T-cell (primary cell): Measurements from ENCODE around the gene TTLL10. TPM values are rescaled to one million over a fixed set of nuclear protein-coding genes. Genes with fewer than 3 reads are reported as not detected.

Experiments used
- ATAC-seq, 4 experiments: fragments of 200-7000 bp in 3 of 4; fragments of 150-1000 bp in 1 of 4; cut with Tn5 transposase; replicated peaks in 1 of 4; 1 replicate in 3 of 4; 2 replicates in 1 of 4; pipeline ENCODE4 v1.10.0; 2021; ENCODE audit warnings: moderate library complexity in 3 of 4, mild to moderate bottlenecking in 2 of 4, moderate number of reproducible peaks in 1 of 4
- CTCF ChIA-PET, 2 donors: fragments of 300-600 bp; sonication (Branson Sonifier 250); formaldehyde crosslinking; loops; one replicate each; lab custom pipeline; 2022; ENCODE audit warnings: antibody characterized with exemption in 2 of 2; lab: Charles Lee
- POLR2A ChIA-PET, 2 donors: fragments of 300-600 bp; sonication (Branson Sonifier 250); formaldehyde crosslinking; loops; one replicate each; lab custom pipeline; 2022; ENCODE audit warnings: antibody characterized with exemption in 2 of 2; lab: Charles Lee
- DNase-seq, 35 experiments: peaks; one replicate each; pipeline versions ENCODE4 v3.0.0 to v3.0.0-alpha.2; 2013 to 2023
- H3K27ac ChIP-seq: one replicate; pipeline ENCODE4 v1.5.1; 2013; ENCODE audit warnings: low read length
- H3K27me3 ChIP-seq, 2 experiments: replicated peaks in 1 of 2; 1 replicate in 1 of 2; 2 replicates in 1 of 2; pipeline versions ENCODE4 v1.6.1 to v1.7.0; 2013; ENCODE audit warnings: low read length in 1 of 2, mixed read lengths in 1 of 2; ENCODE audit not compliant: control insufficient read depth in 2 of 2, insufficient read depth in 2 of 2; ENCODE audit errors: extremely low read depth in 1 of 2
- H3K36me3 ChIP-seq, 2 donors: 1 replicate in 1 of 2; 2 replicates in 1 of 2; pipeline versions ENCODE4 v1.6.1 to v1.7.0; 2013; ENCODE audit warnings: low read length in 1 of 2; ENCODE audit not compliant: control insufficient read depth in 2 of 2, insufficient read depth in 1 of 2; ENCODE audit errors: extremely low read depth in 1 of 2
- H3K4me1 ChIP-seq, 2 experiments: 1 replicate in 1 of 2; 2 replicates in 1 of 2; pipeline versions ENCODE4 v1.6.1 to v1.7.0; 2013; ENCODE audit warnings: low read length in 2 of 2, mixed read lengths in 1 of 2; ENCODE audit not compliant: insufficient read depth in 2 of 2, control insufficient read depth in 1 of 2; ENCODE audit errors: extremely low read depth in 1 of 2
- H3K4me3 ChIP-seq, 2 donors: 1 replicate in 1 of 2; 2 replicates in 1 of 2; pipeline versions ENCODE4 v1.5.1 to v1.7.0; 2013; ENCODE audit warnings: mild to moderate bottlenecking in 2 of 2, low read length in 1 of 2, moderate library complexity in 1 of 2; ENCODE audit not compliant: control insufficient read depth in 1 of 2; ENCODE audit errors: extremely low read depth in 1 of 2
- H3K9me3 ChIP-seq: 2 replicates; pipeline ENCODE4 v1.7.0; 2013
- H3K27ac Mint-ChIP-seq, 2 donors: one replicate each; pipeline ENCODE4 v1.8.0; 2020 to 2021; ENCODE audit warnings: mild to moderate bottlenecking in 2 of 2, mixed read lengths in 2 of 2
- H3K27me3 Mint-ChIP-seq, 2 donors: one replicate each; pipeline ENCODE4 v1.8.0; 2021 to 2022; ENCODE audit warnings: mixed read lengths in 2 of 2
- H3K36me3 Mint-ChIP-seq: one replicate; pipeline ENCODE4 v1.8.0; 2021; ENCODE audit warnings: mixed read lengths
- H3K4me1 Mint-ChIP-seq, 3 donors: one replicate each; pipeline ENCODE4 v1.8.0; 2020 to 2022; ENCODE audit warnings: mixed read lengths in 3 of 3, mild to moderate bottlenecking in 1 of 3
- H3K4me3 Mint-ChIP-seq, 3 donors: one replicate each; pipeline ENCODE4 v1.8.0; 2020 to 2022; ENCODE audit warnings: mild to moderate bottlenecking in 3 of 3, mixed read lengths in 3 of 3, moderate library complexity in 3 of 3
- H3K9me3 Mint-ChIP-seq, 3 donors: one replicate each; pipeline ENCODE4 v1.8.0; 2020 to 2022; ENCODE audit warnings: mixed read lengths in 3 of 3
- WGBS: methylation state at CpG from one replicate; pipeline ENCODE4 v1.1.5; 2013; ENCODE audit warnings: missing lambda C conversion rate; ENCODE audit not compliant: insufficient coverage; 5-methylcytosine and 5-hydroxymethylcytosine counted together
- total RNA-seq, 35 experiments: library from RNA in 6 of 35; stranded (reverse) in 6 of 35; fragments of 120-200 nt in 1 of 35; gene quantifications; one replicate each; pipeline versions ENCODE4 v1.2.1 to v1.2.4 and lab custom pipeline; 2013 to 2026

TTLL10 gene
- total RNA-seq, 5 donors from 2014 or later (not counting 1 experiment from before 2014, with no cell fraction given) = 0.26 to 1.0 (median 0.47) TPM; not detected in 1

- Mint-ChIP-seq H3K4me3 (no peak overlapping the region), H3K27me3 (no peaks in the 10 kb centered on the region), H3K4me1 (peaks cover 14 to 33% (median 19%) of the 10 kb centered on the region in 3 donors), H3K27ac (no peak overlapping the region), H3K36me3 (peaks cover 33% of the 10 kb centered on the region), H3K9me3 (no peaks in the 10 kb centered on the region)
- Histone ChIP-seq H3K36me3 (peaks cover 27 to 85% of the 10 kb centered on the region in 2 donors), H3K9me3 (no peaks in the 10 kb centered on the region), H3K4me1 (peaks cover 0 to 47% of the 10 kb centered on the region in 2 experiments), H3K4me3 (no peak overlapping the region), H3K27ac (no peak overlapping the region), H3K27me3 (no peaks in the 10 kb centered on the region)
- WGBS = 91% methylated on average over 44 of the region's 44 CpGs
- no peak for DNase-seq
- ATAC-seq = no peak
- CTCF ChIA-PET = no interaction called here
- POLR2A ChIA-PET = no interaction called here
Observed at GRCh38 chr1:1222575-1223225, 49.0 kb downstream of the TTLL10 start.

GRCh38 chr1:1223321-1223720 lies 49.6 kb downstream of the TTLL10 start:
- Mint-ChIP-seq H3K4me3 (no peak overlapping the region), H3K27ac (no peak overlapping the region), H3K36me3 (peaks cover 30% of the 10 kb centered on the region), H3K27me3 (no peaks in the 10 kb centered on the region), H3K9me3 (no peaks in the 10 kb centered on the region), H3K4me1 (peaks cover 14 to 29% (median 16%) of the 10 kb centered on the region in 3 donors)
- Histone ChIP-seq H3K27ac (no peak overlapping the region), H3K4me1 (peaks cover 0 to 46% of the 10 kb centered on the region in 2 experiments), H3K27me3 (no peaks in the 10 kb centered on the region), H3K9me3 (no peaks in the 10 kb centered on the region), H3K36me3 (peaks cover 31 to 85% of the 10 kb centered on the region in 2 donors), H3K4me3 (no peak overlapping the region)
- POLR2A ChIA-PET = no interaction called here
- 94% methylated on average over 11 of the region's 15 CpGs for WGBS
- no peak for ATAC-seq
- CTCF ChIA-PET = no interaction called here
- no peak for DNase-seq

DNA sequence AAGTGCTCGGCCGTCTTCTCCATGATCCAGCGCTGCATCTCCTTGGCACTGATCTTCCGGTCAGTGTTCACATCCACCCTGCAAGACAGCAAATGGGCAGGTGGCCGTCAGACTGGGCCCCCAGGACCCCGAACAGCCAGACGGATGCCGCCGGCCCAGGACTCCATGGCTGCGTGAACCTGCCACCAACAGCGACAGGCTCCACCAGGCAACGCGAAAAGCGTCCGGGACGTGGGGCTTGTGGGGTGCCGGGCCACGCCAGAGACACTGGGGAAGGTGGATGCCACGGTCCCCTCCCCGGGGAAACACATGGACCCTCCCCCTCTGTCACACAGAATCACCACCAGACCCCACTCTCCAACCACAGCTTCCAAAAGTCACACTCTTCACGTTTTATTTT lies 50.2 kb downstream of the TTLL10 start:
- H3K4me3 Mint-ChIP-seq = no peak overlapping the region
- 94% methylated on average over 20 of the region's 21 CpGs for WGBS
- no peaks in the 10 kb centered on the region for H3K27me3 ChIP-seq
- no peaks in the 10 kb centered on the region for H3K9me3 ChIP-seq
- CTCF ChIA-PET = no interaction called here
- peaks cover 14 to 30% (median 16%) of the 10 kb centered on the region in 3 donors for H3K4me1 Mint-ChIP-seq
- no peaks in the 10 kb centered on the region for H3K27me3 Mint-ChIP-seq
- no peak overlapping the region for H3K27ac ChIP-seq
- POLR2A ChIA-PET = no interaction called here
- H3K27ac Mint-ChIP-seq = no peak overlapping the region
- peaks cover 27 to 86% of the 10 kb centered on the region in 2 donors for H3K36me3 ChIP-seq
- H3K36me3 Mint-ChIP-seq = peaks cover 29% of the 10 kb centered on the region
- peaks cover 0 to 45% of the 10 kb centered on the region in 2 experiments for H3K4me1 ChIP-seq
- H3K4me3 ChIP-seq = no peak overlapping the region
- DNase-seq (no peak), ATAC-seq (no peak)
- H3K9me3 Mint-ChIP-seq = no peaks in the 10 kb centered on the region

DNA sequence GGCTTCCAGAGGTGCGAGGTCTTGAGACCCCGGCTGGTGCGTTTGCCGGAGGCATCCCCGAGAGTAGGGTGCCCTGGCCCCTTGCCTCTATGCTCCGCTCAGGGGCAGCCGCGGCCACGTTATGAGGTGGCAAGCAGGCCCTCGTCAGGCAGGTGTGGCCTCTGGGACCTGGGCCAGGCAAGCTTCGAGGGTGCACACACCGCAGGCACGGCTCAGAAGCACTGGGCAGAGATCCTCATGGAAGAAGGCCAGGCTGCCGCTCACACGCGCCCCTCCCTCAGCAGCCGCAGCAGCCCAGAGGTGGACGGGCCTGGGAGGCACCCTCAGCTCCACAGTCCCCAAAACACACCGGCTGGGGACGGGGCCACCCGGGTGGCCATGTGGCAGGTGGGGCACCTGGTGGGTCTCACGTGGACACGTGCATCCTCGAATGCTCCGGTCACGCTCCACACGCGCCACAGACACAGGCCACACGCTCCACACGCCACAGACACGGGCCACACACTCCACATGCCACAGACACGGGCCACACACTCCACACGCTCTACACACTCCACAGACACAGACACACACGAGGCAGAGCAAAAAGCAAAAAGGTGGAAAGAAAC lies 51.7 kb downstream of the TTLL10 start:
- peaks cover 4 to 47% of the 10 kb centered on the region in 2 experiments for H3K4me1 ChIP-seq
- no peak overlapping the region for H3K27ac ChIP-seq
- no peaks in the 10 kb centered on the region for H3K9me3 ChIP-seq
- ATAC-seq (no peak), DNase-seq (no peak)
- H3K4me3 ChIP-seq = no peak overlapping the region
- Mint-ChIP-seq H3K9me3 (no peaks in the 10 kb centered on the region), H3K27me3 (no peaks in the 10 kb centered on the region), H3K27ac (no peak overlapping the region), H3K4me1 (peaks cover 24 to 36% (median 25%) of the 10 kb centered on the region in 3 donors), H3K36me3 (peaks cover 32% of the 10 kb centered on the region), H3K4me3 (no peak overlapping the region)
- 94% methylated on average over 29 of the region's 34 CpGs for WGBS
- POLR2A ChIA-PET = no interaction called here
- peaks cover 36 to 78% of the 10 kb centered on the region in 2 donors for H3K36me3 ChIP-seq
- H3K27me3 ChIP-seq = no peaks in the 10 kb centered on the region
- CTCF ChIA-PET = no interaction called here

DNA sequence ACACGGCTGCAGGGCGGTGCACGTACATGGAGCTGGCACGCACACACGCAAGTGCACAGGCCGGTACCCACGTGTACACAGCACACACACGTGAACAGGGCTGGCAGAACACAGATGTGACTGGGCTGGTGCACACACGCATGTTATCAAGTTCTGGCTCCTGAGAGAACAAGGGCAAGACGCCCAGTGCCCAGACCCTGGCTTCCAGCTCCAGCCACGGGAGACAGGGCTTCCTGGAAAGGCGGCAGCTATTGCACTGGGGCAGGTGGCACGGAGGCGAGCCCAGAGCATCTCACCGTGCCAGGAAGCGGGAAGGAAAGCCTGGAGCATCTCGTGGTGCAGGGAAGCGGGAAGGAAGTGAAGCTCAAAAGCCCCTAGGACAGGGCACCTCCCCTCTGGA lies 52.2 kb downstream of the TTLL10 start:
- POLR2A ChIA-PET = no interaction called here
- ATAC-seq (no peak), DNase-seq (no peak)
- H3K4me3 Mint-ChIP-seq = no peak overlapping the region
- Histone ChIP-seq H3K27ac (no peak overlapping the region), H3K4me1 (peaks cover 6 to 48% of the 10 kb centered on the region in 2 experiments), H3K36me3 (peaks cover 36 to 73% of the 10 kb centered on the region in 2 donors), H3K4me3 (no peak overlapping the region), H3K9me3 (no peaks in the 10 kb centered on the region), H3K27me3 (no peaks in the 10 kb centered on the region)
- WGBS = 93% methylated on average over 18 of the region's 18 CpGs
- CTCF ChIA-PET = no interaction called here
- peaks cover 28 to 36% (median 31%) of the 10 kb centered on the region in 3 donors for H3K4me1 Mint-ChIP-seq
- no peaks in the 10 kb centered on the region for H3K27me3 Mint-ChIP-seq
- H3K9me3 Mint-ChIP-seq = no peaks in the 10 kb centered on the region
- no peak overlapping the region for H3K27ac Mint-ChIP-seq
- H3K36me3 Mint-ChIP-seq = peaks cover 29% of the 10 kb centered on the region

- Mint-ChIP-seq H3K36me3 (peaks cover 27% of the 10 kb centered on the region), H3K4me3 (no peak overlapping the region)
- ATAC-seq = no peak
Observed at GRCh38 chr1:1226566-1227362, 53.1 kb downstream of the TTLL10 start.

More at GRCh38 chr1:1226566-1227362, 53.1 kb downstream of the TTLL10 start:
- ChIA-PET POLR2A (no interaction called here), CTCF (no interaction called here)
- no peak overlapping the region for H3K27ac ChIP-seq
- H3K4me3 ChIP-seq = no peak overlapping the region
- H3K4me1 ChIP-seq = peaks cover 9 to 46% of the 10 kb centered on the region in 2 experiments
- DNase-seq = no peak
- no peaks in the 10 kb centered on the region for H3K9me3 ChIP-seq
- H3K4me1 Mint-ChIP-seq = peaks cover 31 to 39% (median 34%) of the 10 kb centered on the region in 3 donors
- no peaks in the 10 kb centered on the region for H3K9me3 Mint-ChIP-seq
- no peak overlapping the region for H3K27ac Mint-ChIP-seq
- no peaks in the 10 kb centered on the region for H3K27me3 Mint-ChIP-seq
- no peaks in the 10 kb centered on the region for H3K27me3 ChIP-seq
- 91% methylated on average over 27 of the region's 44 CpGs for WGBS
- peaks cover 36 to 64% of the 10 kb centered on the region in 2 donors for H3K36me3 ChIP-seq
